Stimulated activated CD4-positive, alpha-beta T cell treated with anti-CD3 and anti-CD28 coated beads, Interleukin-4, amount 100 ng/mL, for 48 hours (primary cell): ENCODE measurements around the gene HS2ST1.

Source experiments
- DNase-seq, 2 donors: peaks; one replicate each; pipeline ENCODE4 v3.0.0-alpha.2; 2020; ENCODE audit warnings: low read depth in 2 of 2

HS2ST1 gene

GRCh38 chr1:87136607-87137341, 222.3 kb downstream of the HS2ST1 start:
- DNase-seq: no peak

GRCh38 chr1:87137342-87137739, 222.9 kb downstream of the HS2ST1 start:
- no peak for DNase-seq

- DNase-seq: no peak
These were observed 226.6 kb downstream of the HS2ST1 start for GRCh38 chr1:87140831-87141540.

GRCh38 chr1:87141556-87141955, 227.1 kb downstream of the HS2ST1 start:
- DNase-seq: no peak

GRCh38 chr1:87143413-87144135, 229.1 kb downstream of the HS2ST1 start:
- DNase-seq: no peak

GRCh38 chr1:87144316-87144895, 230.0 kb downstream of the HS2ST1 start:
- no peak for DNase-seq

GRCh38 chr1:87144981-87145380, 230.5 kb downstream of the HS2ST1 start:
- DNase-seq: no peak

GRCh38 chr1:87146538-87146937, 232.1 kb downstream of the HS2ST1 start:
- DNase-seq: no peak

GRCh38 chr1:87146986-87147385, 232.6 kb downstream of the HS2ST1 start:
- no peak for DNase-seq

- no peak for DNase-seq
These were observed 233.4 kb downstream of the HS2ST1 start for GRCh38 chr1:87147851-87148250.

GRCh38 chr1:87148661-87149060, 234.2 kb downstream of the HS2ST1 start:
- DNase-seq: no peak

- no peak for DNase-seq
These were observed 235.0 kb downstream of the HS2ST1 start for GRCh38 chr1:87149241-87150041.

- DNase-seq: no peak
These were observed 235.7 kb downstream of the HS2ST1 start for GRCh38 chr1:87150143-87150542.

GRCh38 chr1:87151500-87152421, 237.3 kb downstream of the HS2ST1 start:
- DNase-seq: peak; percentile 30 to 34

GRCh38 chr1:87154384-87154783, 239.9 kb downstream of the HS2ST1 start:
- DNase-seq: no peak

- DNase-seq: no peak
These were observed 240.7 kb downstream of the HS2ST1 start for GRCh38 chr1:87155170-87155569.

- DNase-seq: no peak
These were observed 241.2 kb downstream of the HS2ST1 start for GRCh38 chr1:87155648-87156047.

- no peak for DNase-seq
These were observed 241.7 kb downstream of the HS2ST1 start for GRCh38 chr1:87156124-87156523.

- DNase-seq: no peak
These were observed 245.0 kb downstream of the HS2ST1 start for GRCh38 chr1:87159378-87159915.
